ES-I3 (cell line): ENCODE data around the gene CA11.

Experiments
- H3K36me3 ChIP-seq: 2 replicates; pipeline ENCODE4 v1.6.1; 2013; ENCODE audit warnings: mild to moderate bottlenecking, low read length, control low read depth, moderate library complexity; ENCODE audit not compliant: insufficient read depth
- H3K4me1 ChIP-seq: 2 replicates; pipeline ENCODE4 v1.6.1; 2013; ENCODE audit warnings: mild to moderate bottlenecking, control low read depth, low read length; ENCODE audit not compliant: insufficient read depth
- H3K9ac ChIP-seq: 2 replicates; pipeline ENCODE4 v1.6.1; 2013; ENCODE audit warnings: low read depth, mild to moderate bottlenecking, low read length, moderate library complexity
- H3K9me3 ChIP-seq: 2 replicates; pipeline ENCODE4 v1.6.1; 2013; ENCODE audit warnings: mild to moderate bottlenecking, low read length, moderate library complexity; ENCODE audit not compliant: control insufficient read depth, insufficient read depth

The CA11 gene

DNA sequence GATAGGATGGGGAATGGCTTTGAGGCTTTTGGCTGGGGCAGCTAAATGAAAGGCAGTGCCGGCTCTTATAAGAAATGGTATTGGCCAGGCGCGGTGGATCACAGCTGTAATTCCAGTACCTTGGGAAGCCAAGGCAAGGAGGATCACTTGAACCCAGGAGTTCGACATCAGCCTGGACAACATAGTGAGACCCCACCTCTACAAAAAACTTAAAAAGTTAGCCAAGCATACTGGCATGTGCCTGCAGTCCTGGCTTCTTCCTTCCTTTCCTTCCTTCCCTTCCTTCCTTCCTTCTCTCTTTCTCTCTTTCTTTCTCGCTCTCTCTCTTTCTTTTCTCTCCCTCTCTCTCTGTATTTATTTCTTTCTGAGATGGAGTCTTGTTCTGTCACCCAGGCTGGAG lies 3.1 kb downstream of the CA11 start:
- Histone ChIP-seq H3K36me3 (no peaks in the 10 kb centered on the region), H3K4me1 (no peaks in the 10 kb centered on the region; the same call in 1 of the 2 replicates), H3K9ac (no peak overlapping the region), H3K9me3 (no peaks in the 10 kb centered on the region)

DNA sequence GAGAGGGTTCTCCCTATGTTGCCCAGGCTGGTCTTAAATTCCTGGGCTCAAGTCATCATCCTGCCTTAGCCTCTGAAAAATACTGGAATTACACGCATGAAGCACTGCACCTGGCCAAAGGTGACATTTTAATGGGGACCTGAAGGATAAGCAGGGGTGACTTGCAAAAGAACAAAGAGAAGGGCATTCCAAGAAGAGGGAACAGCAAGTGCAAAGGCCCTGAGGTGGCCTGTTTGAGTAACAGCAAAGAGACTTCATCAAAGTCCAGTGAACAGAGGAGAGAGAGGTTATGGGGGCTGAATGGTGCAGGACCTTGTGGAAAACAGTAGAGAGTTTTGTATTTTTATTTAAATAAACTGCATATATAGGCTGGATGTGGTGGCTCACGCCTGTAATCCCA lies 4.1 kb downstream of the CA11 start:
- H3K4me1 ChIP-seq, result no peaks in the 10 kb centered on the region; the same call in 1 of the 2 replicates
- no peaks in the 10 kb centered on the region for H3K9me3 ChIP-seq
- no peaks in the 10 kb centered on the region for H3K36me3 ChIP-seq
- no peak overlapping the region for H3K9ac ChIP-seq

DNA sequence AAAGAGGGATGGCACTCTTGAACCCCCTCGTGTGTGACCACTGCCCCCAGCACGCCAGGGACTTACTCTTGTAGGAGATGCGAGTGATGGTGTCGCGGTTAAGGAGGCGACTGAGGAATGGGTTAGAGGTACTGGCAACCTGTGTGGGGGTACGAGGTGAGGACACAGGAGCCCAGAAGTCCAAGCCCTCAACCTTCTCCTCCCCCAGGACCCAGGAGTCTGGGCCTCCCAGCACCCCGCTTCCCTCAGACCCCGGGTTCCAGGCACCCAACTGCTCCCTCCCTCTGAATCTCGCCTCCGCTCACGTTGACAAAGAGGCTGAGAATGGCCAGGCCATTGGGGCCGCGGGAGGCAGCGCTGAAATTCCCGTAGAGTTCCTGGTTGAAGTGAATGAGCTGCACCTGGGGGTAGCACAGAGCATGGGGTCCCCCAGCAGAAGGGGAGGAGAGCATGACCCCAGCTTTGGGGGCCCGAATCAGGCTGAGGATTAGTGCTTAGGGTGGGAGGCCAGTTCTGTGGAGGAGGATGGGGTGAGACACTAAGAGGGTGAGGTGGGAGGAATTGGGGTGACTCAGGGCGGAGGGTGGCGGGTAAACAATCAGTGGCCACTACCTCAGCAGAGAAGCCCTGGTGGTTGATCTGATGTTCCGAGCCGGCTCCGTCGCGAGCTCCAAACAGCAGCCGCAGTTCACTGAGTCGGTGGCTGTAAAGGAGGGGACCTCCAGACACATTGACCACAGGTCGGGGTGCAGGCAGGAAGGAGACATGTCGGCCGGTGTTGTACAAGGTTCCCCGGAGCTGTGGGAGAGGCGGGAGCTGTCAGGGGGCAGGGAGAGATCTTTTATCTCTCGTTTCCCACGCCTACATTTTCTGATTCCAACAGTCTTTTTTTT lies 6.3 kb downstream of the CA11 start:
- Histone ChIP-seq H3K9me3 (no peaks in the 10 kb centered on the region), H3K4me1 (no peaks in the 10 kb centered on the region; the same call in 1 of the 2 replicates), H3K36me3 (no peaks in the 10 kb centered on the region), H3K9ac (peak overlapping the region; percentile 51; the same call in 1 of the 2 replicates)

DNA sequence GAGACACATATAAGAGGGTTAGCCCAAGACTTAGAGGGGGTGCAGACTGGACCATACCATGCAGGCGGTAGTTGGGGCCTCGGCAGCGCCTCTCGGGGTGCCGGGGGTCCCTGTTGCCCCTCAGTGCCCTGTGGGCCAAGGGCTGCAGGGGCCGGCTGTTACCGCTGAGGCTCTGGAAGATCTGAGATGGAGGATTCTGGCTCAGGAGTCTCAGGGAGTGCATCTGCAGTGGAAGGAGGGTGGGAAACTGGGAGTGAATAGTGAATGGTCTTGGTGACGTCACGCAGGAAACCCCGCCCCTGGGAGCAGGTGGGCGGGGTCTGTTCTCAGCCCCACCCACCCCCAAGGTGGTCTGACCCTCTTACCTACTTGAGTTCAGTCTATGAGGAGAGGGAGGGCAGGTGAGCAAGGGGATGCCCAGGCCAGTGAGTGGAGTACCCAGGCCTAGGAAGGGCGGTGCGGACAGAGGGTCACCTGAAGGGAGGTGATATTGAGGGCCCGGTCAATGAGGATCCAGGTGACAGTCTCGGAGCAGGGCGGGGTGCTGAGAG lies 7.1 kb downstream of the CA11 start:
- Histone ChIP-seq H3K9me3 (no peaks in the 10 kb centered on the region), H3K4me1 (peaks cover 4% of the 10 kb centered on the region), H3K36me3 (no peaks in the 10 kb centered on the region), H3K9ac (peak overlapping the region; percentile 51)

DNA sequence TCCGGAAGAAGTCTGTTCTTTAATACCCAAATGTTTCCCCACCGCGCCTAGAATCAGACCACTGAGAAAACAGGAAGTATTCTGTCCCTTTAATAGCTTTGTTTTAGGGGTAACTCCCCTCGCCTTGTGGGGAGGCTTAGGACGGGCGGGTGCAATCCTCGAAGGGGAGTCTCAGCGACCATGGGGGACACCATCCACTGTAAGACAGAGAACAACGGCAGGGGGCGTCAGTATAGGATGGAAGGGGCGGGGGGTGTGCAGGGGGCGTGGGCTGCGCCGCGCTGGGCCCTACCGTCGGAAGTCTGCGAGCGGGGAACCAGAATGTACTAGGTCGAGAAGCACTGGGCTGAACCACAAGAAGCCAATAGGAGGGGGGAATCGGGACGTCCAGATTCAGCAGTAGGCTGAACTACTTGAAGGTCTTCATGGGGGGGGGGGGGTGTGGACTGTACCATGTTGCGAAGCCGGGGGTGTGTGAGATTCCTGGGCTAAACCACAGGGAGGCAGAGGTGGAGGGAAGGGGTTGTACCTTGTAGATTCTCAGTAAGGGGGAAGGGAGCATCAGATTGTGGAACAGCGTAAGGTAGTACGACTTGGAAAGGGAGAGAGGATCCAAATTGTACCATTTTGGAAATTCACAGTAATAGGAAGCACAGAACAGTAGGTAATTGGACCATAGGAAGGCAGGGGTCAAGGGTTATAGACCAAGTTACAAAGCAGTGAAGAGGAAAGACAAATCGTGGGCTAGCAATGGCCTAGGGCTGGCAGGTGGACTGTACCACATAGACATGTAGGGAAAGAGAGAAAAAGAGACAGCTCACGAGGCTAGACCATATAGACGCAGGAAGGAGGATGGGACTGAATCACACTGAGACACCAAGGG lies 7.8 kb downstream of the CA11 start:
- peak overlapping the region; percentile 73 for H3K9ac ChIP-seq
- H3K4me1 ChIP-seq, result peaks cover 6% of the 10 kb centered on the region
- H3K36me3 ChIP-seq, result no peaks in the 10 kb centered on the region
- H3K9me3 ChIP-seq, result no peaks in the 10 kb centered on the region

DNA sequence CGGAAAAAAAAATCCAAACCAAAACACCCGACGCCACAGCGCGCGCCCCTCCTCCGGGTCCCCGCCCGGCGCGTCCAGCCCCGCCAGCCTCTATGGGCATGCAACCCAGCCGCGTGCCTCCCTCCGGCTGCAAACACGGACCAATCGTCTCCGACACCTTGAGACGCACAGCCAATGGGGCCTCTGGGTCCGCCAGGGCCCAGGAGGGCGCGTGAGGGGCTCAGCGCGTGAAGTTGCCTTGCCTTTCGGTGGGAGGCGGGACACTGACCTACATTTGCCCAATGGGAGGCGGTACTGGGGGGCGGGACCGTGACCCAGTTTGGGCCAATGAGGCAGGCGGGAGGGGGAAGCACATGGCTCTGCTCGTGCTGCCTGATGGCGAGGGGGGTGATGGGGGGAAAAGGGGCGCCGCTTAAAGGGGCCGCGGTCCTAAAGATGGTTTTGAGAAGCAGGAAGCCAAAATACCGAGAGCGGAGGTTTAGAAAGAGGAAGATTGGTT lies 8.5 kb downstream of the CA11 start:
- peak overlapping the region; percentile 75 for H3K9ac ChIP-seq
- H3K36me3 ChIP-seq, result no peaks in the 10 kb centered on the region
- no peaks in the 10 kb centered on the region for H3K9me3 ChIP-seq
- peaks cover 6% of the 10 kb centered on the region for H3K4me1 ChIP-seq

DNA sequence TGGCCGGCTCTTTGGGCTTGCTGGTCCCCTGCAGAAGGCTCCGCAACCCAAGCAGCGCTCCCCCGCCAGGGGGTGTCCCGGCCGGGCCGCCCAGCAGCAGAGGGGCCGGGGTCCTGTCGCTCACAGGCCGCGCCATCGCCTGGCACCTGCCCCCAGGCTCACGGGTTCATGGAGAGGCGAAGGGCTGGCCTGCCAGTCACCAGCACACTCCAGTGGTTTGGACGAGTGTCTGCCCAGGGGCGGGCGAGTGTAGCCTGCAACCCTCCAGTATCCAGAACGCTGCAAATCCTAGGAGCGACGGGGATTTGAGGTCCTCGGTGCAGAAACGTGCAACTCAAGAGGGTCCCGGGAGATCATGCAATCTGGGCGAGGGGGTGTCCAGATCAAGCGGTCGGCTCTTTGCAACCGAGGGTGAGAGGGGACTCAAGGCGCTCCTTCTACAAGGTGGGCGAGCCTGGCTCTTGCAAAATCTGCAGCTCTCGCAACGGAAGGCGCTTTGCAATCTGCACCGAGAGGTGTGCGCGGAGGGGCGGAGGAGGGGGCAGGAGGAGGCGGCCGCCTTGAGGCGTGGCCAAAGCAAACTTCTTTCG lies 9.0 kb downstream of the CA11 start, which contains the start of gene DBP:
TSS of gene DBP (minus strand) at position 521 of the 590 bp plus-strand sequence. CDS start at position 136, 385 bp downstream.
- H3K9ac ChIP-seq, result peak within 1 kb of the TSS; percentile 75
- no peaks in the 10 kb centered on the region for H3K36me3 ChIP-seq
- H3K4me1 ChIP-seq, result peaks cover 6% of the 10 kb centered on the region
- H3K9me3 ChIP-seq, result no peaks in the 10 kb centered on the region

DNA sequence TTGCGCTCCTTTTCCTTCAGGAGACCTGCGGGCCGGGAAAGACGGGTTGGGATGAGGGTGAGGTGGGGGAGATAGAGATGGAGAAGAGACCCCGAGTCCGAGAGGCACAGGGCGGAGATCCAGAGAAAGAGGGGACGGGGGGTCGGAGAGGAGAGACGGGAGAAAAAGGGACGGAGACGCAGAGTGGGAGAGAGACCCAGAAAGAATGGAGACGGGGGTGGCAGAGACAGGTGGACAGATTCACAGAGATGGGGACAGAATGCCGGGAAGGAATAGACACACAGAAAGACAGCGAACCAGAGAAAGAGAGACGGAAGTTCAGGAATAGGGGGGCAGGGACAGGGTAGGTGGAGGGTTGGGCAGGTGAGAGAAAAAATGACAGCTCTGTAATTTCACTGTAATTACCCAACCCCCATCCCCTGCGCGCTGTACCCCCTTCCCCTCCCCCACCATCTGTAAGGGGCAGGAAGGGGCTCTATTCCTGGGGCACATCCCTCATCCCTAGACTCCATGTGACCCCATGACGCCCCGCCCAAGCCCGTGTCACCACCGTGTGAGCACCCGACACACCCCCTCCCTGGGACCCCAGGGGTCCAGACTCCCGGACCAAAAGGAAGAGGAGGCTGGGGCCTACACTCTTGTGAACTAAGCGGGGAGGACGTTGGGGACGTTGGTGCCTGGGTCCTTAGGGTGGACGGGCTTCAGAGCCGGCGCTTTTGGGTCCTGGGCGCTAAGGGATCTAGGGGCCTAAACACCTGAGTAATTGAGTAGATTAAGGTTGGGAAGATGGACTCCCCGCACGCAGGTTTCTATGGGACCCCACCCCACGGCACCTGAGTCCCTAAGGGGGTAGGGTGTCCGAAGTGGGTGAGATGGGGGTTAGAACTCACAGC lies 9.8 kb downstream of the CA11 start:
- peak overlapping the region; percentile 75 for H3K9ac ChIP-seq
- H3K9me3 ChIP-seq, result no peaks in the 10 kb centered on the region
- peaks cover 6% of the 10 kb centered on the region for H3K4me1 ChIP-seq
- no peaks in the 10 kb centered on the region for H3K36me3 ChIP-seq

DNA sequence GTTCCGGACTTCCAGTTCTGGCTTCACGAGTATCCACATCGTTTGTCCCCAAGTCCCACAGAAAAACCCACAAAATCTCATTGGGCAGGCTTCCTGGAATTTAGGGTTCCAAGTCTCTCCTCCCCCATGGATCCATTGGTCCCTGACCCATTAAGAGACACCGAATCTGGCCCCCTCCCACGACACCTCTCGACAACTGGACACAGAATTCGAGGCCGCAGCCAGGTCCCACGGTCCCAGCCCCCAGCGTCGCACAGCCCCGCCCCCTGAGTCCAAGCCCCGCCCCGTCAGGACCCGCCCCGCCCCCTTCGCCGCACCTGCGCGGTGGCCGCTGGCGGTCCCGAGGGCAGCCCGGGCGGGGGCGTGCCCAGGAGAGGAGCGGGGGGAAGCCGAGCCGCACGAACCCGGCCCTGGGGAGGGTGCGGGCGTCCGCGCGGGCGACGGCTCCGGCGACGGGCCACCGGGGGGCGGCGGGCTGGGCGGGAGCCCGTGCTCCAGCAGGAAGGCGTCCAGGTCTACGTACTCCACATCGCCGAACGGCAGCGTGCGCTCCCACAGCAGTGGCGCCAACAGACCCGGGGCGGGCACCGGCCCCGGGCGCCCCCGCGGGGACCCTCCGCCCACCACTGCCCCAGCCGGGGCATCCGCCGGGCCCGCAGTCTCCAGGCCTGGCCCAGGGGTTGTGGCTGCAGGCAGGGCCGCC lies 10.6 kb downstream of the CA11 start:
- Histone ChIP-seq H3K36me3 (no peaks in the 10 kb centered on the region), H3K9me3 (no peaks in the 10 kb centered on the region), H3K9ac (peak overlapping the region; percentile 75), H3K4me1 (peaks cover 6% of the 10 kb centered on the region)

DNA sequence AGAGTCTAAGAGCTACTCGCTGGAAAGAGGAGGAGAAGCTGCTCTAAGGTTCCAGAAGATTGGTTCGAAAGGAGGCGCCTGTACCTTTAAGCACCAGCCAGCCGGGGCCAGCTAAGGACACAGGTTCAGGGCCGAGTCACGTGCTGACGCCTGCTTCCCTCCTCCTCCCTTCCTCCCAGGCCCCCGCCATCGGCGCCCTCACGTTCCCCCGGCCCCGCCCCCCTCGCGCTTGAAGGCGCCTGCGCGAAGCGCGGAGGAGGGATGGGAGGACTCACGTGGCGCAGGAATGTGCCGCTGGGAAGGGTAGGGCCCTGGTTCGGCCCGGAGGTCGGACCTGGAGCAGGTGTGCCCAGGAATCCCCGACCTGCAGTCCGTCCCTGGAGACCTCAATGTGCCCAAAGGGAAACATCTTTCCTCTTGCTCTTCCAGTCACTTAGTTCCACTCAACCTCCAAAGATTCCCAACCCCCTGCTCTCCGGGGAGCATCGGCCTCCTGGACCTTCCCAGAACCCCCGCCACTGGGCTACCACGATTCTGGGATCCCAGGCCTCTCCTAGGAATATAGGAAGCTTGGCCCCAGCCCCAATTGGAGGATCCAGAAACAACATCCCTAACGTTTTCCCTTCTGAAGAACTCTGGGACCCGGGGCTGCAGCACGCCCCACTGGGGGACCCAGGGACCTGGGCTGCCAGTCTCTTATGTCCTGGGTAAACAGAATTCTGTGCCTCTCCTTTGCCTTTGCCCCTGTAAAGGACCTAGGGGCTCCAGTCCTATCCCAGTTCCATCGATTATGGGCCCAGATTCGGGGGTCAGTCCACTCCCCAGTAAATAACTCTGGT lies 11.3 kb downstream of the CA11 start:
- H3K9me3 ChIP-seq, result no peaks in the 10 kb centered on the region
- H3K4me1 ChIP-seq, result peaks cover 6% of the 10 kb centered on the region
- H3K36me3 ChIP-seq, result no peaks in the 10 kb centered on the region
- H3K9ac ChIP-seq, result peak overlapping the region; percentile 37; the same call in 1 of the 2 replicates

DNA sequence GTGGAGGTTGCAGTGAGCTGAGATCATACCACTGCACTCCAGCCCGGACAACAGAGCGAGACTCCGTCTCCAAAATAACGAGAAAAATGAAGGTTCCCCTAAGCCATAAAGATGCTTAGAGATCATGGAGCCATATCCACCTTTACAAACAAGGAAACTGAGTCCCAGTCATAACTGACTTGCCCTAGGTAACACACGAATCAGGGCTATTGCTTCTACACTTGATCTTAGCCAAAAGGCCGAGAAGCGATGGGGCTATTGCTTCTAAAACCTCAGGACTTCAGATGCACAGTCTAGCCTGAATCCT lies 12.0 kb downstream of the CA11 start:
- Histone ChIP-seq H3K9me3 (no peaks in the 10 kb centered on the region), H3K9ac (peak overlapping the region; percentile 14; the same call in 1 of the 2 replicates), H3K36me3 (no peaks in the 10 kb centered on the region), H3K4me1 (peaks cover 6% of the 10 kb centered on the region)
